ENCODE measurements around the gene CPNE9.

CPNE9 gene

DNA sequence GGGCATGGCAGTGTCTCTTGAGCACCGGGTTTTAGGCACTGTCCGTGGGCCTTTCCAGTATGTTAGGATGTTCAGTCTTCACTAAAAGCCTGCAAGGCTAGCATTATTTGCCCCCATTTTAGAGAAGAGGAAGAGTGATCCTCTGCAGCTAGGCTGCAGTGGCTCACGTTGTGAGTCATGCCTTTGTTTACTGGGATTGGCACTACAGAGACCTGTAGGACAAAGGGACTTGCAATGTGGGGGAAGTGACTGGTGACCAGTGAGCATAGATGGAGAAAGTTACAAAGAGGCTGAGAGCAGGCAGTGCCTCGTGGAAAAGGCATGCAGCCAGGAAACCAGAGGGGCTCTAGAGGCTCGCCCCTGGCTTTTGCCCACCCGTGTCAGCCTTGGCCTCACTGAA is 26.8 kb upstream of the CPNE9 start:
- H3K9me3 Mint-ChIP-seq = no peaks in the 10 kb centered on the region
- TF ChIP-seq CTCF (IDR thresholded peaks at IDR 0.05; ENCODE audit: unreplicated experiment in 3 of 3) = no peak

DNA sequence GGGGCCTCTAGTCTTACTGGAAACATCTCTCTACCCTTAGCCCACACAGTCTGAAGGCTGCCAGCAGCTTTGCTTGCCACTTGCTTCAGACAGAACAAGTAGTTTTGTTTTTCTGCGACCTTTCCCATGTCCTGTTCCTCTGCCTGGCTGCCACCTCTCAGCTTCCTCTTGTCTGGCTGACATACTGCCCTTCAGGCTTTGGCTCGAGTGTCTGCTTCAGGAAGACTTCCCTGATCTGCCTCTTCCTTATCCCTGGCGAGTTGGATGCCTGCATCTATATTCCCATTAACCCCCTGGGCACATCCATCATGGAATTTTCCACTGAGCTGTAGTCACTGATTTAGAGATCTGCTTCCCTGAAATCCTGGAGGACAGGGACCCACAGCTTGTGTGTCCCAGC is 25.1 kb upstream of the CPNE9 start:
- H3K27me3 Mint-ChIP-seq (ENCODE audit: low read depth) = no peaks in the 10 kb centered on the region
- TF ChIP-seq CTCF (IDR thresholded peaks at IDR 0.05; ENCODE audit: unreplicated experiment in 3 of 3) = no peak
- no peaks in the 10 kb centered on the region for H3K9me3 Mint-ChIP-seq
- H3K36me3 Mint-ChIP-seq (ENCODE audit: low read depth) = peaks cover 45% of the 10 kb centered on the region
- H3K27ac Mint-ChIP-seq = no peak overlapping the region
- H3K4me3 Mint-ChIP-seq = no peak overlapping the region
- no peaks in the 10 kb centered on the region for H3K4me1 Mint-ChIP-seq

More for the DNA sequence above, 26.8 kb upstream of the CPNE9 start:
- Mint-ChIP-seq H3K4me3 (no peak overlapping the region), H3K27me3 (ENCODE audit: low read depth) (no peaks in the 10 kb centered on the region), H3K4me1 (no peaks in the 10 kb centered on the region), H3K36me3 (ENCODE audit: low read depth) (peaks cover 52% of the 10 kb centered on the region), H3K27ac (peak overlapping the region in 1 of 3 experiments; percentile 42)

DNA sequence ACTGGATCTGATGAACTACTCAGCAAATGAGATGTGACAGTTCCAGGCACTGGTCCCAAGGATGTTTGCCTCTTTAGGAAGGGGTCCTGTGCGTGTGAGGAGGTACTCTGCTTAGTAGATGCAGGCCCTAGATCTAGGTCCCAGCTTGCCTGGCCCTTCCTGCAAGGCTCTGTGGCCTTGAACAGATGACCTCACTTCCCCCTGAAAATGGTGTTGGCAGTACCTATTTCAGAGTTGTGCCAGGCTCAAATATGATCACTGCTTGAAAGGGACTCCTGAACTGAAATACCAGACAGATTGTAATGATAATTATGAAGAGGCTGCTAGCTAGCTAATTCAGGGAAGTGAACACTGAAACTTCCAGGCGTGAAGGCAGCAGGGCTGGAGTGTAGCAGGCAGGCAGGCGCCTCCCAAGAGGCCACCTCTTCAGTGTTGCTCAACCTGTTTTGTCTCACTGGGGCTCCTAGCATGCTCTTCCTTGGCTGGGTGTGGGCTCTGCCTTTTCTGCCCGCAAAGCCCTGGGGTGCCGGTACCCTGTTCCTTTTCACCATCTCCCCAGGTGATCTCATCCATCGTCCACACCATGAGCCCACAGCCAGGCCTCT is 24.1 kb upstream of the CPNE9 start:
- Mint-ChIP-seq H3K4me1 (no peaks in the 10 kb centered on the region), H3K27me3 (ENCODE audit: low read depth) (no peaks in the 10 kb centered on the region), H3K4me3 (no peak overlapping the region), H3K27ac (no peak overlapping the region), H3K9me3 (no peaks in the 10 kb centered on the region), H3K36me3 (ENCODE audit: low read depth) (peaks cover 50% of the 10 kb centered on the region)
- no peak for TF ChIP-seq CTCF (IDR thresholded peaks at IDR 0.05; ENCODE audit: unreplicated experiment in 3 of 3)

- TF ChIP-seq CTCF (IDR thresholded peaks at IDR 0.05; ENCODE audit: unreplicated experiment in 3 of 3) = no peak
Measured at GRCh38 chr3:9681011-9681722, 22.5 kb upstream of the CPNE9 start.

GRCh38 chr3:9681723-9682081 is 21.9 kb upstream of the CPNE9 start:
- Mint-ChIP-seq H3K9me3 (no peaks in the 10 kb centered on the region), H3K36me3 (ENCODE audit: low read depth) (peaks cover 66% of the 10 kb centered on the region), H3K27ac (peak overlapping the region in 1 of 3 experiments; percentile 49), H3K4me1 (no peaks in the 10 kb centered on the region), H3K27me3 (ENCODE audit: low read depth) (no peaks in the 10 kb centered on the region), H3K4me3 (no peak overlapping the region)
- TF ChIP-seq CTCF (IDR thresholded peaks at IDR 0.05; ENCODE audit: unreplicated experiment in 3 of 3) = no peak

More at GRCh38 chr3:9681011-9681722, 22.5 kb upstream of the CPNE9 start:
- Mint-ChIP-seq H3K36me3 (ENCODE audit: low read depth) (peaks cover 65% of the 10 kb centered on the region), H3K27ac (peak overlapping the region in 1 of 3 experiments; percentile 49), H3K4me1 (no peaks in the 10 kb centered on the region), H3K4me3 (no peak overlapping the region), H3K27me3 (ENCODE audit: low read depth) (no peaks in the 10 kb centered on the region), H3K9me3 (no peaks in the 10 kb centered on the region)

DNA sequence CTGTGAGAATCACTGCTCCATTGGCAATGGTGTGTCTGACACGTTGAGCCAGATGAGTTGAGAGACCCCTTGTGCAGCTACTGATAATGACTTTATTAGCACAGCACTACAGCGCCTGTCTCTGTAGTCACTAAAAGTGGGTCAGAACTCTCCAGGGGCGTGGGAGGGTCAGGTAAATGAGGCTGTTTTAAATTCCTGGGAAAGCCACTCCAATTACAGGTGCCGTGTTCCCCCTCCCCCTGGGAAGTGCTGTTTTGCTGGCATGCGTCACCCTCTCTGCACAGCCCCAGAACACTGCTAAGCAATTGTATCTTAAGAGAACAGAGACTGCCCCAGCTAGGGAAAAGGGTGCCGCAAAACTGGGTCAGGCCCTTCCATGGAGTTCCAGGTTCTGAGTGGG is 21.5 kb upstream of the CPNE9 start:
- no peak for TF ChIP-seq CTCF (IDR thresholded peaks at IDR 0.05; ENCODE audit: unreplicated experiment in 3 of 3)
- H3K4me3 Mint-ChIP-seq = no peak overlapping the region
- H3K27ac Mint-ChIP-seq = peak overlapping the region in 1 of 3 experiments; percentile 49
- no peaks in the 10 kb centered on the region for H3K27me3 Mint-ChIP-seq (ENCODE audit: low read depth)
- H3K9me3 Mint-ChIP-seq = no peaks in the 10 kb centered on the region
- H3K4me1 Mint-ChIP-seq = no peaks in the 10 kb centered on the region
- H3K36me3 Mint-ChIP-seq (ENCODE audit: low read depth) = peaks cover 66% of the 10 kb centered on the region
